PC-3 (cell line): Measurements from ENCODE around the gene CDK14.

Source experiments
- CTCF ChIP-seq: fragments of 300-600 bp; sonication (generic); conservative IDR thresholded peaks from 2 replicates; pipeline ENCODE4 v1.5.1; 2017; ENCODE audit warnings: antibody characterized with exemption, low read depth, mild to moderate bottlenecking, low read length
- EZH2 ChIP-seq: fragments of 300-600 bp; sonication (generic); IDR thresholded peaks from one replicate; pipeline ENCODE4 v1.6.1; 2017; ENCODE audit warnings: antibody characterized with exemption, mild to moderate bottlenecking, low read length; ENCODE audit not compliant: unreplicated experiment

- TF ChIP-seq CTCF (no peak), EZH2 (no peak)
Measured at GRCh38 chr7:91045606-91046005, 449.5 kb downstream of the CDK14 start.
